ENCODE results near the gene CFAP298. TPM values are rescaled to one million over a fixed set of nuclear protein-coding genes. Genes with fewer than 3 reads are reported as not detected.
A peak's percentile ranks its signal among the peaks of the same experiment; 100 is the strongest.

CFAP298 gene
- total and polyA plus RNA-seq, 2 of the 13 experiments (the other 11 are each of a cell fraction or from before 2014, with no cell fraction given) = 21.2 to 62.2 TPM

GRCh38 chr21:32592929-32593502 lies 19.2 kb downstream of the CFAP298 start (continued):
- TF ChIP-seq HOXD1 (CRISPR knock-in tag; IDR thresholded peaks at IDR 0.05) = peak; percentile 83; the same call in 1 of the 2 replicates
- TF ChIP-seq ZNF672 (CRISPR knock-in tag; IDR thresholded peaks at IDR 0.05) = no peak
- no peak for TF ChIP-seq ZNF10 (CRISPR knock-in tag; IDR thresholded peaks at IDR 0.05; ENCODE audit: borderline replicate concordance, low read depth)
- peak; percentile 87 for TF ChIP-seq NFIC (IDR thresholded peaks at IDR 0.05; ENCODE audit: low read length)
- TF ChIP-seq IKZF1 (IDR thresholded peaks at IDR 0.05) = no peak
- TF ChIP-seq ZNF441 (CRISPR knock-in tag; IDR thresholded peaks at IDR 0.05; ENCODE audit: borderline replicate concordance) = peak; percentile 51; the same call in 1 of the 2 replicates
- peak; percentile 30; the same call in 1 of the 2 replicates for TF ChIP-seq ZNF607 (CRISPR knock-in tag; IDR thresholded peaks at IDR 0.05; ENCODE audit: borderline replicate concordance)
- no peak for TF ChIP-seq MAFK (conservative IDR thresholded peaks at IDR 0.05 in 1 of 2, IDR thresholded peaks at IDR 0.05 in 1 of 2; ENCODE audit: low read length in 2 of 2)
- TF ChIP-seq JUN (CRISPR knock-in tag; IDR thresholded peaks at IDR 0.05) = peak; percentile 78
- TF ChIP-seq ARHGAP35 (CRISPR knock-in tag; IDR thresholded peaks at IDR 0.05; ENCODE audit: borderline replicate concordance) = peak; percentile 17; the same call in 1 of the 2 replicates
- no peak for TF ChIP-seq ZNF513 (CRISPR knock-in tag; conservative IDR thresholded peaks at IDR 0.05)
- peak; percentile 97 for TF ChIP-seq HNF4G (IDR thresholded peaks at IDR 0.05; ENCODE audit: borderline replicate concordance, low read depth, low read length)
- TF ChIP-seq HNF4G (CRISPR knock-in tag; IDR thresholded peaks at IDR 0.05; ENCODE audit: borderline replicate concordance, low read depth) = peak; percentile 98
- TF ChIP-seq ZBTB44 (CRISPR knock-in tag; IDR thresholded peaks at IDR 0.05) = no peak
- TF ChIP-seq HOXA7 (CRISPR knock-in tag; IDR thresholded peaks at IDR 0.05) = no peak
- no peak for TF ChIP-seq ZBTB37 (CRISPR knock-in tag; IDR thresholded peaks at IDR 0.05)
- TF ChIP-seq SMARCC2 (IDR thresholded peaks at IDR 0.05) = no peak
- peak; percentile 85 for TF ChIP-seq FOXK2 (IDR thresholded peaks at IDR 0.05)
- no peak for TF ChIP-seq ZNF17 (CRISPR knock-in tag; IDR thresholded peaks at IDR 0.05)
- TF ChIP-seq NR2C2 (CRISPR knock-in tag; IDR thresholded peaks at IDR 0.05; ENCODE audit: borderline replicate concordance) = peak; percentile 90
- no peak; the same call in 1 of the 2 replicates for TF ChIP-seq MYC (CRISPR knock-in tag; IDR thresholded peaks at IDR 0.05; ENCODE audit: borderline replicate concordance)
- peak; percentile 52; the same call in 1 of the 2 replicates for TF ChIP-seq SMYD3 (CRISPR knock-in tag; IDR thresholded peaks at IDR 0.05)
- TF ChIP-seq NFKB2 (CRISPR knock-in tag; IDR thresholded peaks at IDR 0.05; ENCODE audit: borderline replicate concordance) = no peak
- no peak; the same call in 1 of the 2 replicates for TF ChIP-seq ARID2 (CRISPR knock-in tag; IDR thresholded peaks at IDR 0.05; ENCODE audit: borderline replicate concordance)
- TF ChIP-seq FOXA1 (IDR thresholded peaks at IDR 0.05) = no peak
- peak; percentile 97 for TF ChIP-seq FOXA1 (CRISPR knock-in tag; IDR thresholded peaks at IDR 0.05)
- peak; percentile 99 for TF ChIP-seq DPF2 (CRISPR knock-in tag; IDR thresholded peaks at IDR 0.05; ENCODE audit: borderline replicate concordance, low read depth)
- peak; percentile 41; the same call in 1 of the 2 replicates for TF ChIP-seq ARNT2 (CRISPR knock-in tag; IDR thresholded peaks at IDR 0.05; ENCODE audit: low read depth)
- no peak for TF ChIP-seq PAX8 (CRISPR knock-in tag; IDR thresholded peaks at IDR 0.05; ENCODE audit: borderline replicate concordance)

Data from HepG2 (cell line).